HG03521 (cell line): ENCODE measurements around the gene SH3RF2.
A peak's percentile ranks its signal among the peaks of the same experiment; 100 is the strongest.
"Not testable (repeated sequence)": the region's sequence is repeated elsewhere in the genome, so short reads cannot be mapped to it uniquely, and the experiment has no call there.

ENCODE experiments used
- ATAC-seq: cut with Tn5 transposase; IDR thresholded peaks from one replicate; pipeline ENCODE4 v1.9.1; 2021; ENCODE audit warnings: mild to moderate bottlenecking, moderate library complexity; ENCODE audit not compliant: unreplicated experiment

SH3RF2 gene, protein sequence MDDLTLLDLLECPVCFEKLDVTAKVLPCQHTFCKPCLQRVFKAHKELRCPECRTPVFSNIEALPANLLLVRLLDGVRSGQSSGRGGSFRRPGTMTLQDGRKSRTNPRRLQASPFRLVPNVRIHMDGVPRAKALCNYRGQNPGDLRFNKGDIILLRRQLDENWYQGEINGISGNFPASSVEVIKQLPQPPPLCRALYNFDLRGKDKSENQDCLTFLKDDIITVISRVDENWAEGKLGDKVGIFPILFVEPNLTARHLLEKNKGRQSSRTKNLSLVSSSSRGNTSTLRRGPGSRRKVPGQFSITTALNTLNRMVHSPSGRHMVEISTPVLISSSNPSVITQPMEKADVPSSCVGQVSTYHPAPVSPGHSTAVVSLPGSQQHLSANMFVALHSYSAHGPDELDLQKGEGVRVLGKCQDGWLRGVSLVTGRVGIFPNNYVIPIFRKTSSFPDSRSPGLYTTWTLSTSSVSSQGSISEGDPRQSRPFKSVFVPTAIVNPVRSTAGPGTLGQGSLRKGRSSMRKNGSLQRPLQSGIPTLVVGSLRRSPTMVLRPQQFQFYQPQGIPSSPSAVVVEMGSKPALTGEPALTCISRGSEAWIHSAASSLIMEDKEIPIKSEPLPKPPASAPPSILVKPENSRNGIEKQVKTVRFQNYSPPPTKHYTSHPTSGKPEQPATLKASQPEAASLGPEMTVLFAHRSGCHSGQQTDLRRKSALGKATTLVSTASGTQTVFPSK

DNA sequence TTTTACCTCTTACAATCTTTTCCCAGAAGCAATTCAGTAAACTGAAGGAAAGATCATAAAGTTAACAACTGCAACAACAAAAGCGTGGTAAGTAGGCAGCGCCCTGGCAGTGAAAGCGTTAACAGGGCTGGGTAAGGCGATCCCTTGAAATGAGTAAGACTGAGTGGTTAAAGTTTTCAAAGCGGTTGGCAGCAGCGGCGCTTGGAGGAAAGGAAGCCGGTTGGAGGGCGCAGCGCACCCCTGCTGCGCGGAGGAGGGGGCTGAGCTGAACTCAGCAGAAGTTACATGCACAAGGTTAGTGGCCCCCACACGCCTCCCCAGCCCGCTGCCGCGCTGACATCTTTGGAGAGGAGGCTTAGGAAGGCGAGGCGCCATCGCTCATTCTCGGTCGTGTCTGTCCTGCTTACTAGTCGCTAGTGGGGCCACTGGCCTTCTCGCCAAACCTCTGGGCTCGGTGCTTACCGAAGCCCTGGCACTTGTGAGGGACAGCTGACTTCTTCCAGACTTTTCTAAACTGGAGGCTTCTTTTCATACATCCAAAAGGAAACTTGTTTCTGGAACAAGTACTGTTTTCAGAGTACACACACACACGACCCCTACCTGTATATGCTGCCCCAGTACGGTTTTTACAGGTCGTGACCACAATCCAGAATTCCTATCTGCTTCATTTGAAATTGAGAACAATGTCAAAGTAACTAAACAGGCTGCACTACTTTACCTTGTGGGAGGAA, at the start of gene SH3RF2:
TSS of gene SH3RF2 (plus strand) at position 178 of the 731 bp plus-strand sequence. CDS start 1,351 bp downstream, outside the sequence.
- ATAC-seq = no peak

GRCh38 chr5:145887217-145887616, 49.2 kb upstream of the SH3RF2 start:
- ATAC-seq = no peak

DNA sequence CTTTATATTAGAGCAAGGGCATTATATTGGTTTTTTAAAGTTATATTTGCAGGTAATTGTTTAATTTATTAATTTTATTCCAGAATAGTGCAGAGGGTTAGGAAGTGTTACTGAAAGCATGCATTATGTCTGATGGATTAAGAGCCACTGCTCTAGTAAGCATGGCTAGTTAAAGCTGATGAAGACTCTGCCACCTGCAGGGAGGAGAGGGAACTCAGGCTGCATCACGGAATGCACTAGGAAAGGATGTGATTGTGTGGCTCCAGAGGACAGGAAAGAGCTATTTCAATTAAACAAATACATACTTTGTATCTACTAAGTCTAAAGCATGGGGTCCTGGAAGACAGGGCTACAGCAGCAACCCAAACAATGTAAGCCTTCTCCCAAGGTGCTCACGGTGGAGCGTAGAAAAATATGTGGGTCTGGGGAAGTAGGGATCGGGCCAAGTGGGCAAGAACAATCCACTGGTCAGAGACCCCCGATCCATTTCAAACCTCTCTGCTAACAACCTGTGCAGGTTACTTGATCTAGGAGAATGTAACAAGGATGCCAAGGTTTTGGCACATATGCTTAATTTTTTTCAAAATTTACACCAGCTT, 48.3 kb upstream of the SH3RF2 start:
- no peak for ATAC-seq

DNA sequence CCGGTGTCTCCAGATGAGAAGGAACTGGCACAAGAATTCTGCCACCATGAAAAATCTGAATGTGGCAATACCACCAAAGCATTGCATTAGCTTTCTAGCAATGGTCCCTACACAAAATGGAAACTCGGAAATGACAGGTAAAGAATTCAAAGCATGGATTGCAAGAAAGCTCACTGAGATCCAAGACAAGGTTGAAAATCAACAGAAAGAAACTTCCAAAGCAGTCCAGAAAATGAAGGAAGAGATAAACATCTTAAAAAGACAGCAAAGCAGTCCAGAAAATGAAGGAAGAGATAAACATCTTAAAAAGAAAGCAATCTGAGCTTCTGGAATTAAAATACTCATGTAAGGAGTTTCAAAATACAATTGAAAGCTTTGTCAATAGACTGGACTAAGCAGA, 46.8 kb upstream of the SH3RF2 start:
- ATAC-seq = no peak

DNA sequence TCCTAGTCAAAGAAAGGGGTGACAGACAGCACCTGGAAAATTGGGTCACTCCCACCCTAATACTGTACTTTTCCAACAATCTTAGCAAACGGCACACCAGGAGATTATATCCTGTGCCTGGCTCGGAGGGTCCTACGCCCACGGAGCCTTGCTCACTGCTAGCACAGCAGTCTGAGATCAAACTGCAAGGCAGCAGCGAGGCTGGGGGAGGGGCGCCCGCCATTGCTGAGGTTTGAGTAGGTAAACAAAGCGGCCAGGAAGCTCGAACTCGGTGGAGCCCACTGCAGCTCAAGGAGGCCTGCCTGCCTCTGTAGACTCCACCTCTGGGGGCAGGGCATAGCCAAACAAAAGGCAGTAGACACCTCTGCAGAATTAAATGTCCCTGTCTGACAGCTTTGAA, 45.0 kb upstream of the SH3RF2 start:
- ATAC-seq = not testable (repeated sequence)

DNA sequence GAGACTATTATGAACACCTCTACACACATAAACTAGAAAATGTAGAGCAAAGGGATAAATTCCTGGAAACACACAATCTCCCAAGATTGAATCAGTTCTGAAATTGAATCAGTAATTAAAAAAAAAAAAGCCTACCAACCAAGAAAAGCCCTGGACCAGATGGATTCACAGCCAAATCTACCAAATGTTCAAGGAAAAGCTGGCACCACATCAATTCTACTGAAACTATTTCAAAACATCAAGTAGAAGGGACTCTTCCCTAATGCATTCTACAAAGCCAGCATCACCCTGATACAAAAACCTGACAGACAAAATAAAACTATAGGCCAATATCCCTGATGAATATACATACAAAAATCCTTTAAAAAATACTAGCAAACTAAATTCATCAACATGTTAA, 38.2 kb upstream of the SH3RF2 start:
- ATAC-seq = no peak

GRCh38 chr5:145902421-145902820, 34.0 kb upstream of the SH3RF2 start:
- no peak for ATAC-seq

- peak; percentile 60 for ATAC-seq
Observed at GRCh38 chr5:145903113-145903512, 33.3 kb upstream of the SH3RF2 start.

DNA sequence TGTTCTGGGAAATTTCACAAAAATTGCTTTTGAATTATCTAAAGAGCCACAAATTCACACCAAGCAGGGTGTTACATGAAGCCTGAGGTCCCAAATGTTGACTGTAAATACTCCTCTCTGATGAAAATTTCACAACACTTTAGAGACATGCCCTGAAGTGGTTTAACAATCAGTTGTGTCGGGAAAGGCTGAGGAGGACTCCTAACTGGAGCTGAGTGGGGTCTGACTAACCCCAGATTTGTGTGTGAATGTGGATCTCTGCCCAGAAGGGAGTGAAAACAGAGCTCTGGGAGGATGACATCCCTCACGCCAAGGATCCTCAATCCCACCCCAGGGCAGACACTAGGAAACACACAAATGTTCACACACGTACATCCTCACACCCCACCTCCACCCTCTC, 32.5 kb upstream of the SH3RF2 start:
- ATAC-seq = no peak

- no peak for ATAC-seq
Observed at GRCh38 chr5:145904743-145905142, 31.6 kb upstream of the SH3RF2 start.

DNA sequence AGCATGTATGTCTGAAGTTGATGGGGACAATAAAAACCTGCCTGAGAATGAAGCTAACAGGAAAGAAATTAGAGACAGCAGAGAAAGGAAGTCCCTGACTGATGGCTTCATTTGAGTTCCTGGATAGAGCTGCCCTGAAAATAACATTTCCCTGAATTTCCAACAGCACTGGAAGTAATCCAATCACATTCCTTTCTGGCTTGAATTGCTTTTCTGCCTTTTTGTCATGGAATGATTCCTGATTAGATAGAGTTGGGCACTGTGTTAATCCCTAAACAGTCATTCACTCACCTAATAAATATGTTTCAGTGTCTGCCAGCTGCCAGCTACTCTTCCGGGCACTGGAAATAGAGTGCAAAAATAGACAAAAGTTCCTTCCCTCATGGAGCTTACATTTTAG, 30.0 kb upstream of the SH3RF2 start:
- ATAC-seq = no peak

GRCh38 chr5:145908206-145908960, 28.0 kb upstream of the SH3RF2 start:
- ATAC-seq = no peak

DNA sequence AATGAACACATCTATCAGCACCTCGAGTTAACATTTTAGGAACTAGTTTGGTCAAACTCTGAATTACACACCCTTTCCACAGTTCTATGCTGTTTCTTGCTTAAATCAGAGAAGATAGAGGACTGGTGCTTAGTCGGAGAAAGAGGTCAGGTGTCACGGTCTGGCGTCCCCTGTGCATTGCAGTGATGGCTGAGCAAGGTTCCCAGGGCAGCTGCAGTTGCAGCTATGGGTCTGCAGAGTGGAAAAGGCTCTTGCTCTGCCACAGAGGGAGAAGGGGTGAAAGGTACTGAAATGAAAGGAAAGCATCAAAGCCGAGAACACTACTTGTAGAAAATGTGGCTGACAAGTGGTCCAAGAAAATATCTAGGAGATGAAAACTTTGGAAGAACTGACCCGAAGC, 25.2 kb upstream of the SH3RF2 start:
- ATAC-seq = no peak

GRCh38 chr5:145912019-145912418, 24.4 kb upstream of the SH3RF2 start:
- no peak for ATAC-seq

DNA sequence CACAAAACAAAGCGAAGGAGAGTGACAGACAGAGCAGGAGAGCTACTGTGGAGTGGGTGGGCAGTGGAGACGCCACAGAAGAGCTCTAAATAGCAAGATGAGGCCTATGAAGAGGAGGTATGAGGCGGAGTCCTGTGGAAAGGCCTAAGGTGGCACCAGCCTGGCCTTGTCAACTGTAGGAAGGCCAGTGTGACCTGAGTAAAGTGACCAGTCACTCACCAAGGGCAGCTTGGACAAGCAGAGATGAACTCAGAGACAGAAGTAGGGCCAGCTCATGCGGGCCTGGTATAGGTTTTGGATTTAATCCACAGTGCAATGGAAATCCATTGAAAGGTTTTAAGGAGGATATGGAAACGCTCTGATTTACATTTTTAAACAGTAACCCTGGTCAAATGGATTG, 23.8 kb upstream of the SH3RF2 start:
- no peak for ATAC-seq

GRCh38 chr5:145913701-145914100, 22.7 kb upstream of the SH3RF2 start:
- ATAC-seq = no peak

DNA sequence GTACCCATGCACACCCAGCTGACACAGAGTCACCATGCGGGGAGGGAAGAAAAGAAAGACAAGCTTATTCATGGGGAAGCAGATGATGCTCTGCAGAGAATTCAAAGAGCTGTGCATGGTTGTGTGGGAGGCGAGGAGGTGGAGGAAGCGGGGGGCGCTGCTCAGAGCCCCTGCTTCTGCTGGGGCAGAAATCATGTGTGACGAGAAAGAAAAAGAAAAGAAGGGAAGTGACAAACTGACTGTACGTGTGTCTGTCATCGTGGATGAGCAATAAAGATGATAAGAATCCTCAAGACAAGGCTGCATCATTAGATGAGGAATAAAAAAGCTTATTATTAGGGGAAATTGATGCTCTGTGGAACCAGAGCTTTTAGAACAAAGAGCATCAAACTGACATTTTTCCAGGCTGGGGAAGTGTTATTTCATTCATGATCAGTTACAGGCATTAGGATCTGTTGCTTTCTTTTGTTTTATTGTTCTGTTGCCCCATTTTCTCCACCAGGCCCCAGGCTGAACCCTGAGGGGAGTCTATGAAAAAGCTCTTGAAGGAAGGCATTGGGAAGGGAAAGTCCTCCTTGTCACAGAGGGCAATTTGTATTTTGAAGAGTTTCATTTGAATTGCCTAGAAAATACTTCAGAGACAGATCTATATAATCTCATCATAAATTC, 20.3 kb upstream of the SH3RF2 start:
- ATAC-seq = no peak

DNA sequence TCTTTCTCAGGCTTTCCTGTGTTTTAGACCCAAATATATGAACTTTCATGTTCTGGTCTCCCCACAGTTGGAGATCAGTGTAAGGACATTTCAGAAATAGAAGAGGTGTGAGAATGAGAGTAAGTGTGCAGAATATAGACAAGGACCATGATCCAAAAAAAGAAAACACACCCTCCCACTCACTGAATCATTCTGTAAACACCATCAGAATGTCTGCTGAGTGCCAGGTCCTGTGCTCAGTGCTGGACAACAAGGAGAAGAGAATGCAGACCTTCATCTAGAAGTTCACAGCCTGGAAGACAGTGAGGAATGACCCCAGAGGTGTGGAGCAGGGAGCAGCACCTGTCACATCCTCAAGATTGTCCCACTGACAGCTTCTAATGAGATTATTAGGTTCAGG, 19.1 kb upstream of the SH3RF2 start:
- ATAC-seq = no peak

GRCh38 chr5:145918397-145918796, 18.0 kb upstream of the SH3RF2 start:
- no peak for ATAC-seq

- ATAC-seq = no peak
Observed at GRCh38 chr5:145919413-145919812, 17.0 kb upstream of the SH3RF2 start.
